K562 (cell line): Measurements from ENCODE around the gene SNX30. TPM values are rescaled to one million over a fixed set of nuclear protein-coding genes. Genes with fewer than 3 reads are reported as not detected.

ENCODE experiments used
- CHD1 ChIP-seq: fragments of 200-600 bp; sonication (generic); IDR thresholded peaks from one replicate; pipeline ENCODE4 v1.6.1; 2012; ENCODE audit warnings: mild to moderate bottlenecking, moderate library complexity, low read length, inconsistent platforms
- HMGN3 ChIP-seq: IDR thresholded peaks from 2 replicates; pipeline ENCODE4 v1.6.1; 2011; ENCODE audit warnings: borderline replicate concordance, low read depth, mild to moderate bottlenecking, mixed read lengths, low read length; ENCODE audit not compliant: insufficient read length; ENCODE audit errors: extremely low read depth
- NR2C2 ChIP-seq, 2 experiments: fragments of 200-800 bp in 1 of 2; sonication (Bioruptor generic) in 1 of 2; sonication (generic) in 1 of 2; formaldehyde crosslinking in 1 of 2; IDR thresholded peaks; 2 replicates each; pipeline versions ENCODE4 v1.6.1 to v1.8.0; 2016 to 2022; ENCODE audit warnings: mild to moderate bottlenecking in 1 of 2, missing compliant biosample characterization in 1 of 2, missing genetic modification characterization in 1 of 2, missing genetic modification reagents in 1 of 2
- RBM22 ChIP-seq: fragments of 200-400 bp; formaldehyde crosslinking; IDR thresholded peaks from 2 replicates; pipeline ENCODE4 v1.6.1; 2018; ENCODE audit warnings: low read length, low read depth; ENCODE audit not compliant: poor library complexity, severe bottlenecking
- ZNF24 ChIP-seq: fragments of 450-650 bp; IDR thresholded peaks from 2 replicates; pipeline ENCODE4 v1.6.1; 2016
- polyA plus RNA-seq, 8 experiments: library from polyadenylated mRNA; depleted of rRNA in 4 of 8; stranded (reverse) in 5 of 8; unstranded in 3 of 8; fragments of >200 nt; fragmentation: Nextera tagmentation in 2 of 8; fragmentation: Illumina TruSeq in 1 of 8; extraction: Ambion mirVana in 2 of 8; extraction: Trizol in 1 of 8; gene quantifications; 2 replicates each; pipeline versions ENCODE4 v1.2.1 to v1.2.3, GENCODE V29; 2011 to 2014; ENCODE audit warnings: inconsistent platforms in 1 of 8, missing spikeins in 1 of 8
- total RNA-seq, 7 experiments: library from RNA; depleted of rRNA in 6 of 7; stranded (reverse); fragments of >200 nt in 6 of 7; fragmentation: Illumina TruSeq in 2 of 7; extraction: Trizol in 2 of 7; gene quantifications; 2 replicates each; pipeline versions ENCODE4 v1.2.1 to v1.2.3, GENCODE V29; 2011 to 2021; ENCODE audit warnings: low replicate concordance in 1 of 7
- TF ChIP-seq, protein P1 (sequence below): sonication (generic); formaldehyde crosslinking; IDR thresholded peaks from 2 replicates; pipeline ENCODE4 v1.5.0; 2020; ENCODE audit warnings: missing genetic modification reagents
- TF ChIP-seq, protein P2 (sequence below): fragments of 250-450 bp; sonication (Bioruptor Pico); IDR thresholded peaks from 2 replicates; pipeline ENCODE4 v1.5.1; 2021; ENCODE audit warnings: mild to moderate bottlenecking
- TF ChIP-seq, protein P3 (sequence below): sonication (generic); formaldehyde crosslinking; IDR thresholded peaks from 2 replicates; pipeline ENCODE4 v1.8.0; 2023; ENCODE audit warnings: missing genetic modification reagents, mild to moderate bottlenecking, borderline replicate concordance
- TF ChIP-seq, protein P4 (sequence below): sonication (generic); formaldehyde crosslinking; IDR thresholded peaks from 2 replicates; pipeline ENCODE4 v1.8.1; 2023; ENCODE audit warnings: mild to moderate bottlenecking, missing genetic modification reagents
- TF ChIP-seq, protein P5 (sequence below): fragments of 250-450 bp; sonication (Bioruptor Pico); IDR thresholded peaks from 2 replicates; pipeline ENCODE4 v1.9.0; 2021; ENCODE audit warnings: mild to moderate bottlenecking
- TF ChIP-seq, protein P6 (sequence below): sonication (generic); formaldehyde crosslinking; IDR thresholded peaks from 2 replicates; pipeline ENCODE4 v1.8.1; 2023; ENCODE audit warnings: mild to moderate bottlenecking, missing genetic modification reagents, moderate library complexity

Gene SNX30
- total and polyA plus RNA-seq, 9 of the 15 experiments (the other 6 are each of a cell fraction or from before 2014, with no cell fraction given), result 0.76 to 5.9 (median 3.3) TPM

DNA sequence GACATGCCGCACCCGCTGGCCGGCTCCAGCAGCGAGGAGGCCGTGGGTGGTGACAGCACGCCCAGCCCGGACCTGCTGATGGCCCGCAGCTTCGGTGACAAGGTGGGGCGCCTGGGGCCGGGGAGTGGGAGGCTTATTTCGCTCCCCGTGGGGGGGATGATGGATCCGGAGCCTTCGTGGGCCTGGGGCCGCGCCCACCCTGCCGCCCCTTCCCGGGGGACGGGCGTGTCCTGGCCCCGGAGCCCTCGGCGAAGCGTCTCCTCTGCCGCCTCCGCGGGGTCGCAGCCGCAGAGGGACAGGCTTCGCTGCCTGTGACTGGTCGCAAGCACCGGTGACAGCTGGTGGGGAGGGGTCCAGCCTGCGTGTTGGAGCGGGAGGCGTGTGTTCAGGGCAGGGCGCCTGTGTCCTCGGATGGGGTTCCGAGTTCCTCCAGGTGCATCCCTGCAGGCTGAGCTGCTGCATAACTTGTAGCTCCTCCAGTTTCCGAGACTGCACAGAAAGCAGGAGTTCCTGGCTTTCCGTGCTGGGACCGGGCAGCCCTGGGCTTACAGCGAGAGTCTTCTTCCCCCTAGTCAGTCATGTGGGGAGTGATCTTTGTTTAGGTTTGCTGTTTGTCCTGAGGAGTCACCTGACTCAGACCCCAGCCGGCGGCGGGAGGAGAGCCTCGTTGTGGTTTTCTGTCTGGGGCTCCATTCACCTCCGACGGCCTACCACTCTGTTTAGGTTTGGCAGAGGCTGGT is 666 bp downstream of the SNX30 start (continued):
- TF ChIP-seq, protein P1, sequence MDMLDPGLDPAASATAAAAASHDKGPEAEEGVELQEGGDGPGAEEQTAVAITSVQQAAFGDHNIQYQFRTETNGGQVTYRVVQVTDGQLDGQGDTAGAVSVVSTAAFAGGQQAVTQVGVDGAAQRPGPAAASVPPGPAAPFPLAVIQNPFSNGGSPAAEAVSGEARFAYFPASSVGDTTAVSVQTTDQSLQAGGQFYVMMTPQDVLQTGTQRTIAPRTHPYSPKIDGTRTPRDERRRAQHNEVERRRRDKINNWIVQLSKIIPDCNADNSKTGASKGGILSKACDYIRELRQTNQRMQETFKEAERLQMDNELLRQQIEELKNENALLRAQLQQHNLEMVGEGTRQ (CRISPR knock-in tag), result peak; percentile 63
- TF ChIP-seq RBM22 (no peak), NR2C2 (CRISPR knock-in tag; IDR thresholded peaks at IDR 0.05) (no peak), NR2C2 (tag; IDR thresholded peaks at IDR 0.05) (no peak), HMGN3 (no peak), CHD1 (no peak), ZNF24 (no peak)
- TF ChIP-seq, protein P2, sequence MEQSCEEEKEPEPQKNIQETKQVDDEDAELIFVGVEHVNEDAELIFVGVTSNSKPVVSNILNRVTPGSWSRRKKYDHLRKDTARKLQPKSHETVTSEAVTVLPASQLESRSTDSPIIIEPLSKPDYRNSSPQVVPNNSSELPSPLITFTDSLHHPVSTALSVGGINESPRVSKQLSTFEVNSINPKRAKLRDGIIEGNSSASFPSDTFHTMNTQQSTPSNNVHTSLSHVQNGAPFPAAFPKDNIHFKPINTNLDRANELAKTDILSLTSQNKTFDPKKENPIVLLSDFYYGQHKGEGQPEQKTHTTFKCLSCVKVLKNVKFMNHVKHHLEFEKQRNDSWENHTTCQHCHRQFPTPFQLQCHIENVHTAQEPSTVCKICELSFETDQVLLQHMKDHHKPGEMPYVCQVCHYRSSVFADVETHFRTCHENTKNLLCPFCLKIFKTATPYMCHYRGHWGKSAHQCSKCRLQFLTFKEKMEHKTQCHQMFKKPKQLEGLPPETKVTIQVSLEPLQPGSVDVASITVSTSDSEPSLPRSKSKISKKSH (CRISPR knock-in tag), result no peak
- TF ChIP-seq, protein P3, sequence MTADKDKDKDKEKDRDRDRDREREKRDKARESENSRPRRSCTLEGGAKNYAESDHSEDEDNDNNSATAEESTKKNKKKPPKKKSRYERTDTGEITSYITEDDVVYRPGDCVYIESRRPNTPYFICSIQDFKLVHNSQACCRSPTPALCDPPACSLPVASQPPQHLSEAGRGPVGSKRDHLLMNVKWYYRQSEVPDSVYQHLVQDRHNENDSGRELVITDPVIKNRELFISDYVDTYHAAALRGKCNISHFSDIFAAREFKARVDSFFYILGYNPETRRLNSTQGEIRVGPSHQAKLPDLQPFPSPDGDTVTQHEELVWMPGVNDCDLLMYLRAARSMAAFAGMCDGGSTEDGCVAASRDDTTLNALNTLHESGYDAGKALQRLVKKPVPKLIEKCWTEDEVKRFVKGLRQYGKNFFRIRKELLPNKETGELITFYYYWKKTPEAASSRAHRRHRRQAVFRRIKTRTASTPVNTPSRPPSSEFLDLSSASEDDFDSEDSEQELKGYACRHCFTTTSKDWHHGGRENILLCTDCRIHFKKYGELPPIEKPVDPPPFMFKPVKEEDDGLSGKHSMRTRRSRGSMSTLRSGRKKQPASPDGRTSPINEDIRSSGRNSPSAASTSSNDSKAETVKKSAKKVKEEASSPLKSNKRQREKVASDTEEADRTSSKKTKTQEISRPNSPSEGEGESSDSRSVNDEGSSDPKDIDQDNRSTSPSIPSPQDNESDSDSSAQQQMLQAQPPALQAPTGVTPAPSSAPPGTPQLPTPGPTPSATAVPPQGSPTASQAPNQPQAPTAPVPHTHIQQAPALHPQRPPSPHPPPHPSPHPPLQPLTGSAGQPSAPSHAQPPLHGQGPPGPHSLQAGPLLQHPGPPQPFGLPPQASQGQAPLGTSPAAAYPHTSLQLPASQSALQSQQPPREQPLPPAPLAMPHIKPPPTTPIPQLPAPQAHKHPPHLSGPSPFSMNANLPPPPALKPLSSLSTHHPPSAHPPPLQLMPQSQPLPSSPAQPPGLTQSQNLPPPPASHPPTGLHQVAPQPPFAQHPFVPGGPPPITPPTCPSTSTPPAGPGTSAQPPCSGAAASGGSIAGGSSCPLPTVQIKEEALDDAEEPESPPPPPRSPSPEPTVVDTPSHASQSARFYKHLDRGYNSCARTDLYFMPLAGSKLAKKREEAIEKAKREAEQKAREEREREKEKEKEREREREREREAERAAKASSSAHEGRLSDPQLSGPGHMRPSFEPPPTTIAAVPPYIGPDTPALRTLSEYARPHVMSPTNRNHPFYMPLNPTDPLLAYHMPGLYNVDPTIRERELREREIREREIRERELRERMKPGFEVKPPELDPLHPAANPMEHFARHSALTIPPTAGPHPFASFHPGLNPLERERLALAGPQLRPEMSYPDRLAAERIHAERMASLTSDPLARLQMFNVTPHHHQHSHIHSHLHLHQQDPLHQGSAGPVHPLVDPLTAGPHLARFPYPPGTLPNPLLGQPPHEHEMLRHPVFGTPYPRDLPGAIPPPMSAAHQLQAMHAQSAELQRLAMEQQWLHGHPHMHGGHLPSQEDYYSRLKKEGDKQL, result no peak
- TF ChIP-seq, protein P4, sequence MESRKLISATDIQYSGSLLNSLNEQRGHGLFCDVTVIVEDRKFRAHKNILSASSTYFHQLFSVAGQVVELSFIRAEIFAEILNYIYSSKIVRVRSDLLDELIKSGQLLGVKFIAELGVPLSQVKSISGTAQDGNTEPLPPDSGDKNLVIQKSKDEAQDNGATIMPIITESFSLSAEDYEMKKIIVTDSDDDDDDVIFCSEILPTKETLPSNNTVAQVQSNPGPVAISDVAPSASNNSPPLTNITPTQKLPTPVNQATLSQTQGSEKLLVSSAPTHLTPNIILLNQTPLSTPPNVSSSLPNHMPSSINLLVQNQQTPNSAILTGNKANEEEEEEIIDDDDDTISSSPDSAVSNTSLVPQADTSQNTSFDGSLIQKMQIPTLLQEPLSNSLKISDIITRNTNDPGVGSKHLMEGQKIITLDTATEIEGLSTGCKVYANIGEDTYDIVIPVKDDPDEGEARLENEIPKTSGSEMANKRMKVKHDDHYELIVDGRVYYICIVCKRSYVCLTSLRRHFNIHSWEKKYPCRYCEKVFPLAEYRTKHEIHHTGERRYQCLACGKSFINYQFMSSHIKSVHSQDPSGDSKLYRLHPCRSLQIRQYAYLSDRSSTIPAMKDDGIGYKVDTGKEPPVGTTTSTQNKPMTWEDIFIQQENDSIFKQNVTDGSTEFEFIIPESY (CRISPR knock-in tag), result no peak
- TF ChIP-seq, protein P5, sequence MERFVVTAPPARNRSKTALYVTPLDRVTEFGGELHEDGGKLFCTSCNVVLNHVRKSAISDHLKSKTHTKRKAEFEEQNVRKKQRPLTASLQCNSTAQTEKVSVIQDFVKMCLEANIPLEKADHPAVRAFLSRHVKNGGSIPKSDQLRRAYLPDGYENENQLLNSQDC, result no peak
- TF ChIP-seq, protein P6, sequence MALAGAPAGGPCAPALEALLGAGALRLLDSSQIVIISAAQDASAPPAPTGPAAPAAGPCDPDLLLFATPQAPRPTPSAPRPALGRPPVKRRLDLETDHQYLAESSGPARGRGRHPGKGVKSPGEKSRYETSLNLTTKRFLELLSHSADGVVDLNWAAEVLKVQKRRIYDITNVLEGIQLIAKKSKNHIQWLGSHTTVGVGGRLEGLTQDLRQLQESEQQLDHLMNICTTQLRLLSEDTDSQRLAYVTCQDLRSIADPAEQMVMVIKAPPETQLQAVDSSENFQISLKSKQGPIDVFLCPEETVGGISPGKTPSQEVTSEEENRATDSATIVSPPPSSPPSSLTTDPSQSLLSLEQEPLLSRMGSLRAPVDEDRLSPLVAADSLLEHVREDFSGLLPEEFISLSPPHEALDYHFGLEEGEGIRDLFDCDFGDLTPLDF, result no peak
